CD8-positive, alpha-beta memory T cell (primary cell): ENCODE results near the gene BOD1. TPM values are rescaled to one million over a fixed set of nuclear protein-coding genes. Genes with fewer than 3 reads are reported as not detected.

Experiments used
- CTCF ChIA-PET: fragments of 350-600 bp; sonication (Branson Sonifier 250); formaldehyde crosslinking; loops from one replicate; lab custom pipeline; 2021; ENCODE audit warnings: antibody characterized with exemption; lab: Charles Lee
- POLR2A ChIA-PET: fragments of 350-600 bp; sonication (Branson Sonifier 250); formaldehyde crosslinking; loops from one replicate; lab custom pipeline; 2021; ENCODE audit warnings: antibody characterized with exemption; lab: Charles Lee
- DNase-seq, 5 donors: peaks; one replicate each; pipeline versions ENCODE4 v3.0.0 to v3.0.0-alpha.2; 2020 to 2022; ENCODE audit warnings: mixed read lengths in 1 of 5
- H3K27ac ChIP-seq: one replicate; pipeline ENCODE4 v1.7.0; 2013; ENCODE audit warnings: low read depth, mild to moderate bottlenecking, low read length, moderate library complexity
- H3K27me3 ChIP-seq: 2 replicates; pipeline ENCODE4 v1.7.0; 2013; ENCODE audit warnings: low read length, mild to moderate bottlenecking; ENCODE audit not compliant: insufficient read depth, poor library complexity, severe bottlenecking
- H3K36me3 ChIP-seq: 2 replicates; pipeline ENCODE4 v1.7.0; 2013; ENCODE audit warnings: mild to moderate bottlenecking, low read length, moderate library complexity; ENCODE audit not compliant: insufficient read depth
- H3K4me1 ChIP-seq: 2 replicates; pipeline ENCODE4 v1.7.0; 2013; ENCODE audit warnings: mild to moderate bottlenecking, low read length, moderate library complexity; ENCODE audit not compliant: insufficient read depth
- H3K4me3 ChIP-seq: 2 replicates; pipeline ENCODE4 v1.7.0; 2013; ENCODE audit warnings: mild to moderate bottlenecking, low read length
- H3K9me3 ChIP-seq: 2 replicates; pipeline ENCODE4 v1.7.0; 2013; ENCODE audit warnings: mild to moderate bottlenecking, low read length
- H3K27ac Mint-ChIP-seq, 8 donors: one replicate each; pipeline ENCODE4 v1.8.0; 2020 to 2021; ENCODE audit warnings: mixed read lengths in 8 of 8, mild to moderate bottlenecking in 6 of 8, inconsistent platforms in 3 of 8, moderate library complexity in 3 of 8
- H3K27me3 Mint-ChIP-seq, 2 donors: one replicate each; pipeline ENCODE4 v1.8.0; 2020 to 2021; ENCODE audit warnings: mixed read lengths in 2 of 2, mild to moderate bottlenecking in 1 of 2, moderate library complexity in 1 of 2
- H3K36me3 Mint-ChIP-seq, 3 donors: one replicate each; pipeline ENCODE4 v1.8.0; 2020 to 2021; ENCODE audit warnings: mixed read lengths in 3 of 3, inconsistent platforms in 1 of 3, mild to moderate bottlenecking in 1 of 3
- H3K4me1 Mint-ChIP-seq, 3 donors: one replicate each; pipeline ENCODE4 v1.8.0; 2020 to 2021; ENCODE audit warnings: mixed read lengths in 3 of 3, inconsistent platforms in 1 of 3, mild to moderate bottlenecking in 1 of 3
- H3K4me3 Mint-ChIP-seq, 7 donors: one replicate each; pipeline ENCODE4 v1.8.0; 2020 to 2021; ENCODE audit warnings: mixed read lengths in 7 of 7, mild to moderate bottlenecking in 6 of 7, moderate library complexity in 4 of 7, inconsistent platforms in 2 of 7
- H3K9me3 Mint-ChIP-seq, 5 donors: one replicate each; pipeline ENCODE4 v1.8.0; 2020 to 2022; ENCODE audit warnings: mixed read lengths in 5 of 5, mild to moderate bottlenecking in 3 of 5, moderate library complexity in 2 of 5, inconsistent platforms in 1 of 5
- polyA plus RNA-seq: library from polyadenylated mRNA; unstranded; fragments of 300-500 nt; fragmentation: Illumina TruSeq; gene quantifications from one replicate; pipeline ENCODE4 v1.2.3, GENCODE V29; 2021
- total RNA-seq, 2 experiments: library from RNA; stranded (reverse); gene quantifications; one replicate each; pipeline ENCODE4 v1.2.3, GENCODE V29; 2021

The BOD1 gene
- total and polyA plus RNA-seq, 3 experiments from 2014 or later, result 17.1 to 25.1 (median 23.0) TPM

DNA sequence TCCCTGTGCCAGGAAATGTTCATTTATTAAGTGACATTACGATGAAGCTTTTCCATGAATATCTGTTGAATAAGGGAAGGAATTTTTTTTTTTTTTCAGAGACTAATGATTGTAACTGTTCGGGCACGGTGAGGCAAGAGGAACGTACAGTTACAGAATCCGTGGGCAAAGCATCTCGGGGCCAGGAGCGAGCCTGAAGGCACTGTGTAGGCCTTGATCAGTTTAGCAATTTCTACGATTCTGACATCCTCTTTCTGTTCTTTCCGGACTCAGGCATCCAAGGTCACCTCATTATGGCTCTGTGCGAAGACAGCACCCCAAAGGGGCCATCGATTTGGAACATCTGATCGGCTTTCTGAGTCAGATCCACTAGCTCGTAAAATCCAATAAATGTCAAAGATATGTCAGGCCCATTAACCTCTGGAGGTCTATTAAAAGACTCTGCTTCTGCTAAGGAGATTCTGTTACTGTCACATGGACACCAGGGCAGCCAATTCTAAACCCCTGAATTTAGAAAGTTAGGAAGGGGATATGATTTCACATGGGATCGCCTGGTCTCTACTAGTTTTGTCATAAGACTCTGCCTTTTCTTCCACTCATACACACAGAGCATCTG is 41.4 kb upstream of the BOD1 start:
- Mint-ChIP-seq H3K27ac (no peak overlapping the region), H3K36me3 (no peaks in the 10 kb centered on the region), H3K27me3 (peaks cover 9 to 26% of the 10 kb centered on the region in 2 donors), H3K4me3 (no peak overlapping the region), H3K4me1 (no peaks in the 10 kb centered on the region), H3K9me3 (peaks cover 0 to 9% (median 8%) of the 10 kb centered on the region in 5 donors)
- ChIA-PET POLR2A (no interaction called here), CTCF (no interaction called here)
- no peak for DNase-seq
- H3K27me3 ChIP-seq, result no peaks in the 10 kb centered on the region
- no peaks in the 10 kb centered on the region for H3K4me1 ChIP-seq
- H3K4me3 ChIP-seq, result no peak overlapping the region
- no peaks in the 10 kb centered on the region for H3K9me3 ChIP-seq
- no peak overlapping the region for H3K27ac ChIP-seq
- no peaks in the 10 kb centered on the region for H3K36me3 ChIP-seq

DNA sequence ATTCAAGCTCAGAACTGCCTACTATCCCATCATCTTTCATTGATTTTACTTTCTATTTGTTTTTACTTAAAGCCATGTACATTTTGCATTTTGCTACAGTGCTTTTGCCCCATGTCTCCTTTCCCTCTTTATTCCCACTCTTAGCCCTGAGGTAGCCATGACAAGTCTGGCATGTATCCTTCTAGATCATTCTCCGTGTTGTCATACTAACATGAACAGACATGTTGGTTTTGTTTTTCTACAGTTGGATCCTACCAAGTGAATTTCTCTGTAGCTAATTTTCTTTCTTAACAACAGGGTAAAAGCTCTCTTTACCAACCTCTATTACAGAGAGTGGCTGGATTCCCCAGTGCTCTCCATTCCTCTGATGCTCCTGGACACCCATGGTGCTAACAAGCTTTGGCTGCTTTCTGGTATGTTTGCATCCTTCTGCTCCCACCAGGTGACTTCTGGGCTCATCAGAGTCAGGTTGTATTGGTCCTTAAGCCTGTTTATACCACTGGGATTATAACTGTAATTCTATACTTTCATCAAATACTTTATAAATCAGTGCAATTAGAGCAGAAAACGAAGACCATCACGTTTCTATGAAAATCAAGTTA is 38.8 kb upstream of the BOD1 start:
- POLR2A ChIA-PET, result no interaction called here
- CTCF ChIA-PET, result no interaction called here
- H3K27ac Mint-ChIP-seq, result no peak overlapping the region

DNA sequence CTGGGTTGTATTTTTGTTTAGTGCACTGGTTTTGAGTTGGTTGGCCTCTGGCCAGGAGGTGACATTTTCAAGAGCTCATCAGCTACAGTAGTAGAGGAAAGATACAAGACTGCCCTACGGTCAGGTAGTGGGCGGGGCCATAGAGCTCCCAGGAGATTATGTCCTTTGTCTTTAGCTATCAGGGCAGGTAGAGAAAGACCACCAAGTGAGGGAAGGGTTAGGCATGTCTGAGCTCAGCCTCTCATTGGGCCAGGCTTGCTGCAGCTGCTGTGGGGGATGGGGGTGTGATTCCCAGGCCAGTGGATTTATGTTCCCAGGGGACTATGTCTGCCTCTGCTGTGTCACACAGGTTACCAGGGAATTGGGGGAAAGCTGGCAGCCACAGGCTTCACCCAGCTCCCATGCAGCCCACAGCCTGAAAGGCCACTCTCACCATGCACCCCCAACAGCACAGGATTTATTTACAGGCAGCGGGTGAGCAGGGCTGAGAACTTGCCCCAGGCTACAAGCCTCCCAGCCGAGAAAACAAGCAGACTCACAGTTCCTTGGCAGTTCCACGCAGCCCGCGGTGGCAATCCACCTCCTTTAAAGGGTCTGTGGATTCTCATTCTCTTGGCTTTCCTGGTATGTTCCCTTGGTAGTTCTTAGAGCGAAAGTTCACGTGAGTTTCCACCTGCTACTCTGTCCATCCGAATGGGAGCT is 37.5 kb upstream of the BOD1 start:
- Histone ChIP-seq H3K4me1 (no peaks in the 10 kb centered on the region), H3K36me3 (no peaks in the 10 kb centered on the region), H3K27me3 (no peaks in the 10 kb centered on the region), H3K9me3 (no peaks in the 10 kb centered on the region), H3K27ac (no peak overlapping the region), H3K4me3 (no peak overlapping the region)
- ChIA-PET CTCF (no interaction called here), POLR2A (no interaction called here)
- no peaks in the 10 kb centered on the region for H3K4me1 Mint-ChIP-seq
- H3K27ac Mint-ChIP-seq, result no peak overlapping the region
- no peak for DNase-seq
- no peaks in the 10 kb centered on the region for H3K36me3 Mint-ChIP-seq
- H3K9me3 Mint-ChIP-seq, result peaks cover 5 to 21% (median 18%) of the 10 kb centered on the region in 5 donors
- peaks cover 8 to 53% of the 10 kb centered on the region in 2 donors for H3K27me3 Mint-ChIP-seq
- H3K4me3 Mint-ChIP-seq, result no peak overlapping the region

More for the DNA sequence above, 38.8 kb upstream of the BOD1 start:
- Mint-ChIP-seq H3K36me3 (no peaks in the 10 kb centered on the region), H3K9me3 (peaks cover 5 to 21% (median 18%) of the 10 kb centered on the region in 5 donors), H3K4me1 (no peaks in the 10 kb centered on the region), H3K27me3 (peaks cover 9 to 49% of the 10 kb centered on the region in 2 donors), H3K4me3 (no peak overlapping the region)
- Histone ChIP-seq H3K4me1 (no peaks in the 10 kb centered on the region), H3K27me3 (no peaks in the 10 kb centered on the region), H3K27ac (no peak overlapping the region), H3K9me3 (no peaks in the 10 kb centered on the region), H3K36me3 (no peaks in the 10 kb centered on the region), H3K4me3 (no peak overlapping the region)
- DNase-seq, result no peak

DNA sequence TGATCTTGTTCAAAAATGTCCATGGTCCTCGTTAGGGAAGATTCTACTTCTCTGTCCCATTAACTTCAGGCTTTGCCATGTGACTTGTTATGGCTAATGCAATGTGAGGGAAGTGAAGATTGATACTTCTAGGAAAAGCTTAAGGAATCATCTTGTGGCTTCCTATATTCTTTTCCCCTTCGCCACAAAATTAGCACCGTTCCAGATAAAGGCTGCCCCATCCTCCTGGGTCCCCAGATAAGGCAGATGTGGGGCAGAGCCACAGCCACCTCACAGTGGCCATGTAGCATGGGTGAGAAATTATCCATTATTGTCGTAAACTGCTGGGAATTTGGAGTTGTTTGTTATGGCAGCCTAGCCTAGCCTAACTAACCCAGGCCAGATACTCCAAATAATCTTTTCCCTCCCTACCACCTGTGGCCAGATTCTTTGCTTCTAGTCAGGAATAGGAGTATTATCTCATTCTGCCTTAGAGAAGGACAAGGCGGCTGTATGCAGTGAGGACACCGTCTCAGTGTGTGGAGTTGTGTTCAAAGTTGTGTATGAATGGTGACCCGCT is 31.9 kb upstream of the BOD1 start:
- no peaks in the 10 kb centered on the region for H3K4me1 Mint-ChIP-seq
- Histone ChIP-seq H3K9me3 (no peaks in the 10 kb centered on the region), H3K27ac (no peak overlapping the region), H3K27me3 (no peaks in the 10 kb centered on the region), H3K36me3 (no peaks in the 10 kb centered on the region), H3K4me1 (no peaks in the 10 kb centered on the region), H3K4me3 (no peak overlapping the region)
- DNase-seq, result no peak
- H3K27ac Mint-ChIP-seq, result no peak overlapping the region
- peaks cover 5 to 18% (median 13%) of the 10 kb centered on the region in 5 donors for H3K9me3 Mint-ChIP-seq
- ChIA-PET CTCF (no interaction called here), POLR2A (no interaction called here)
- H3K4me3 Mint-ChIP-seq, result no peak overlapping the region
- no peaks in the 10 kb centered on the region for H3K36me3 Mint-ChIP-seq
- peaks cover 6 to 49% of the 10 kb centered on the region in 2 donors for H3K27me3 Mint-ChIP-seq

DNA sequence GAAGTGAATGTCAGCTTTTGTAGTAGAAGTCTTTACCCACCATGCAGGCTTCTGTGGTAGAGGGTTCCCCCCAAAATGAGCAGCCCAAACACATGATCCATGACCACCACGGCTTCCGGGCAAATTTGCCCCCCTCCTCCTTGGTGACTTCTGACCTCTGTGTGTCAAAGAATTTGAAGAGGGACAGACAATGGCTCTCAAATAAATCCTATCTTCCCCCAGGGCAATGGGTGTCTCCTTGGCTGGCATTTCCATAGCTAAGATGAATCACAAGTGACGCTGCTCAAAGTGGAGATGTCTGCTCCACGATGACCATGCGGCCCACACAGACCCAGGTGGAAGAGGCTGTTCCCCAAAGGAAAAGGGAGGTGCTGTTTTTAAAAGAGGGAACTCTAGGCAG is 30.2 kb upstream of the BOD1 start:
- Histone ChIP-seq H3K27ac (no peak overlapping the region), H3K4me3 (no peak overlapping the region), H3K9me3 (no peaks in the 10 kb centered on the region), H3K36me3 (no peaks in the 10 kb centered on the region), H3K27me3 (no peaks in the 10 kb centered on the region), H3K4me1 (no peaks in the 10 kb centered on the region)
- Mint-ChIP-seq H3K4me3 (no peak overlapping the region), H3K27me3 (peaks cover 6 to 39% of the 10 kb centered on the region in 2 donors), H3K9me3 (peaks cover 0 to 1% (median 0%) of the 10 kb centered on the region in 5 donors), H3K36me3 (no peaks in the 10 kb centered on the region), H3K27ac (no peak overlapping the region), H3K4me1 (no peaks in the 10 kb centered on the region)
- CTCF ChIA-PET, result no interaction called here
- POLR2A ChIA-PET, result no interaction called here
- DNase-seq, result no peak

DNA sequence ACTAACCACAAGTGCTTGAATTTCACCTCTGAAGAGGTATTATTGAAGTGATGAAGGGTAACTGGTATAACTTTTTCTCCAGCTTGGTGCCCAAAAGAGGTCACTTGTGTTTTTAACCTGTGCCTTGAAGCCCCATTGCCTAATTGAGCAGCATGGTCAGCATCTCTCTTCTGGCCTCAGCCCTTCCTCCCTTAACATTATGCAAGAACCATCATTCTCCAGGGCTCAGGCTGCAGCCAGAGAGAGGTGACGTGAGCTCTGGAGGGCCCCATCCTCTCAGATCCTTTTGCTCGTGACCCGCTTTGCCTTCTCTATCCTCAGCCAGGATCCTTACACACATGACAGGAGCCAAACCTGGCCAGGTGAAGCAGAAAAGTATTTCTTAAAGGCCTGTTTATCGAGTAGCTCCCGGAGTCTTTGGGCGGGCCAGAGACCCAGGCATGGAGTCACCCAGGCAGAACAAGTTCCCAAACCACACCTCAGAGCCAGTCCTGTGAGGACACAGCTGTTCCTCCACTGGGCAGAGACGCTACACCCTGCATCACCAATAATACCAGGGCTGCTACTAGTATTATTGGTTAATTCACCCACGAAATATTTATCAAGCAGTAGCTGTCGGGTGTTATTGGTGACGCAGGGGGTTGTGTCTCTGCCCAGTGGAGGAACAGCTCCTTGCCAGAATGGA is 29.6 kb upstream of the BOD1 start:
- CTCF ChIA-PET, result no interaction called here
- Mint-ChIP-seq H3K4me1 (no peaks in the 10 kb centered on the region), H3K4me3 (no peak overlapping the region)

DNA sequence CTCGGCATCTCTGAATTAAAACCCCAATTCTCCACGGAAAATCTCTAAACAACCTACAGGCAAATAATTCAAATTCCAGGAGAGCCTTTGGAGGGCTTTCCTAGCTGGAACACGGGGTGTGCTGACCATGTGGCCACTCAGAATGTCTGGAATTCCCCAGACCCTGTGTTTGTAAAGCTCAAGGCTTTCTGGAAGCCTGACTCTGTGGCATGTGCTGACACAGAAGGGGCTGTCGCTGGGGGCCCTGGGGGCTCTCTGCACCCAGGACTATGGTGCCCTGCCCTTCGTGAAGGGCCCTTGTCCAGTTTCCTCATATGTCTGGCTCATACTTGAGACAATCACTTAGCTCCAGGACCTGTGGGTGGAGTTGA is 29.0 kb upstream of the BOD1 start:
- Histone ChIP-seq H3K27me3 (no peaks in the 10 kb centered on the region), H3K36me3 (no peaks in the 10 kb centered on the region), H3K9me3 (no peaks in the 10 kb centered on the region), H3K4me3 (no peak overlapping the region), H3K4me1 (no peaks in the 10 kb centered on the region), H3K27ac (no peak overlapping the region)
- Mint-ChIP-seq H3K9me3 (no peaks in the 10 kb centered on the region), H3K36me3 (no peaks in the 10 kb centered on the region), H3K4me1 (no peaks in the 10 kb centered on the region), H3K27me3 (peaks cover 6 to 29% of the 10 kb centered on the region in 2 donors), H3K4me3 (no peak overlapping the region), H3K27ac (no peak overlapping the region)
- ChIA-PET CTCF (no interaction called here), POLR2A (no interaction called here)
- DNase-seq, result no peak

More for the DNA sequence above, 29.6 kb upstream of the BOD1 start:
- Histone ChIP-seq H3K4me1 (no peaks in the 10 kb centered on the region), H3K4me3 (no peak overlapping the region), H3K27ac (no peak overlapping the region), H3K27me3 (no peaks in the 10 kb centered on the region), H3K36me3 (no peaks in the 10 kb centered on the region), H3K9me3 (no peaks in the 10 kb centered on the region)
- POLR2A ChIA-PET, result no interaction called here
- Mint-ChIP-seq H3K27ac (no peak overlapping the region), H3K27me3 (peaks cover 6 to 35% of the 10 kb centered on the region in 2 donors), H3K9me3 (no peaks in the 10 kb centered on the region), H3K36me3 (no peaks in the 10 kb centered on the region)
- no peak for DNase-seq
